DOHH2 (cell line): ENCODE measurements around the gene FLT3.

Experiments
- H3F3A ChIP-seq: fragments of 200-600 bp; sonication (generic), shearing (Covaris generic); 2 replicates; pipeline ENCODE4 v1.6.0; 2016; ENCODE audit warnings: antibody characterized with exemption, mild to moderate bottlenecking; ENCODE audit not compliant: control insufficient read depth, insufficient read depth
- H3K27ac ChIP-seq: fragments of 200-600 bp; sonication (generic); 2 replicates; pipeline ENCODE4 v1.5.1; 2014; ENCODE audit warnings: low read depth, mild to moderate bottlenecking, low read length, moderate library complexity
- H3K27me3 ChIP-seq: fragments of 200-600 bp; sonication (generic); 2 replicates; pipeline ENCODE4 v1.6.1; 2014; ENCODE audit warnings: mild to moderate bottlenecking, low read length, mixed read lengths; ENCODE audit not compliant: control insufficient read depth
- H3K36me3 ChIP-seq: fragments of 200-600 bp; sonication (generic); 2 replicates; pipeline ENCODE4 v1.6.1; 2014; ENCODE audit warnings: mild to moderate bottlenecking, low read length, moderate library complexity, mixed read lengths; ENCODE audit not compliant: control insufficient read depth
- H3K4me1 ChIP-seq: fragments of 200-600 bp; sonication (generic); 2 replicates; pipeline ENCODE4 v1.6.1; 2014; ENCODE audit warnings: mild to moderate bottlenecking, low read length, mixed read lengths; ENCODE audit not compliant: control insufficient read depth
- H3K4me2 ChIP-seq: fragments of 200-600 bp; sonication (generic); 2 replicates; pipeline ENCODE4 v1.6.0; 2014; ENCODE audit warnings: mild to moderate bottlenecking, low read length, moderate library complexity
- H3K4me3 ChIP-seq: fragments of 200-600 bp; sonication (generic); 2 replicates; pipeline ENCODE4 v1.5.1; 2014; ENCODE audit warnings: mild to moderate bottlenecking, low read length, mixed read lengths
- H3K79me2 ChIP-seq: fragments of 200-600 bp; sonication (generic); 2 replicates; pipeline ENCODE4 v1.6.1; 2014; ENCODE audit warnings: mild to moderate bottlenecking, low read length, mixed read lengths; ENCODE audit not compliant: control insufficient read depth
- H3K9me2 ChIP-seq: fragments of 200-600 bp; sonication (generic); replicated peaks from 2 replicates; pipeline ENCODE4 v1.6.1; 2014; ENCODE audit warnings: mild to moderate bottlenecking, low read length, mixed read lengths; ENCODE audit not compliant: control insufficient read depth
- H3K9me3 ChIP-seq: fragments of 200-600 bp; sonication (generic); 2 replicates; pipeline ENCODE4 v1.6.1; 2014; ENCODE audit warnings: antibody characterized with exemption, low read length, mixed read lengths; ENCODE audit not compliant: control insufficient read depth, insufficient read depth
- H4K20me1 ChIP-seq: fragments of 200-600 bp; sonication (generic); 2 replicates; pipeline ENCODE4 v1.6.0; 2014; ENCODE audit warnings: low read depth, mild to moderate bottlenecking, antibody characterized with exemption, low read length, moderate library complexity; ENCODE audit not compliant: control insufficient read depth, insufficient read depth
- CTCF ChIP-seq: fragments of 200-600 bp; sonication (generic); IDR thresholded peaks from one replicate; pipeline ENCODE4 v1.5.1; 2014; ENCODE audit warnings: antibody characterized with exemption, mild to moderate bottlenecking, low read depth, low read length; ENCODE audit not compliant: poor library complexity, severe bottlenecking
- EZH2phosphoT487 ChIP-seq: fragments of 200-600 bp; sonication (generic); IDR thresholded peaks from 2 replicates; pipeline ENCODE4 v1.6.1; 2017; ENCODE audit warnings: borderline replicate concordance, mild to moderate bottlenecking, antibody characterized with exemption, low read length, moderate library complexity, mixed read lengths

Gene FLT3

GRCh38 chr13:27971776-27972477, 128.4 kb downstream of the FLT3 start:
- Histone ChIP-seq H3K4me2 (no peak overlapping the region), H3K27me3 (peaks cover 25% of the 10 kb centered on the region)
- no peak for TF ChIP-seq EZH2phosphoT487
- no peak for TF ChIP-seq CTCF

GRCh38 chr13:27971236-27971645, 129.1 kb downstream of the FLT3 start:
- TF ChIP-seq CTCF (no peak), EZH2phosphoT487 (no peak)
- Histone ChIP-seq H3K27ac (no peak overlapping the region), H3K36me3 (no peaks in the 10 kb centered on the region), H3F3A (no peaks in the 10 kb centered on the region), H3K27me3 (peaks cover 20% of the 10 kb centered on the region), H3K9me3 (no peaks in the 10 kb centered on the region), H3K4me3 (no peak overlapping the region), H4K20me1 (no peaks in the 10 kb centered on the region), H3K4me1 (no peaks in the 10 kb centered on the region), H3K9me2 (no peaks in the 10 kb centered on the region), H3K79me2 (no peaks in the 10 kb centered on the region), H3K4me2 (no peak overlapping the region)

More at GRCh38 chr13:27971776-27972477, 128.4 kb downstream of the FLT3 start:
- no peaks in the 10 kb centered on the region for H3K36me3 ChIP-seq
- no peaks in the 10 kb centered on the region for H3K4me1 ChIP-seq
- no peaks in the 10 kb centered on the region for H3F3A ChIP-seq
- no peak overlapping the region for H3K4me3 ChIP-seq
- no peak overlapping the region for H3K27ac ChIP-seq
- H3K9me3 ChIP-seq, result no peaks in the 10 kb centered on the region
- H3K9me2 ChIP-seq, result no peaks in the 10 kb centered on the region
- H3K79me2 ChIP-seq, result no peaks in the 10 kb centered on the region
- H4K20me1 ChIP-seq, result no peaks in the 10 kb centered on the region

GRCh38 chr13:27970382-27971235, 129.8 kb downstream of the FLT3 start:
- no peak overlapping the region for H3K4me2 ChIP-seq
- TF ChIP-seq EZH2phosphoT487 (no peak), CTCF (no peak)
- no peaks in the 10 kb centered on the region for H3F3A ChIP-seq
- no peak overlapping the region for H3K4me3 ChIP-seq
- H4K20me1 ChIP-seq, result no peaks in the 10 kb centered on the region
- no peaks in the 10 kb centered on the region for H3K79me2 ChIP-seq
- no peak overlapping the region for H3K27ac ChIP-seq
- H3K36me3 ChIP-seq, result no peaks in the 10 kb centered on the region
- H3K27me3 ChIP-seq, result peaks cover 14% of the 10 kb centered on the region
- no peaks in the 10 kb centered on the region for H3K9me2 ChIP-seq
- H3K4me1 ChIP-seq, result no peaks in the 10 kb centered on the region
- no peaks in the 10 kb centered on the region for H3K9me3 ChIP-seq
